HepG2 (cell line): ENCODE data around the gene GH2. TPM values are rescaled to one million over a fixed set of nuclear protein-coding genes. Genes with fewer than 3 reads are reported as not detected.

ENCODE experiments used
- ATAC-seq: fragments of 200-7000 bp; cut with Tn5 transposase; 3 replicates; pipeline ENCODE4 v1.9.1; 2020; ENCODE audit warnings: mild to moderate bottlenecking, moderate library complexity
- BruUV-seq: library from RNA; stranded (reverse); fragments of 400-500 nt; replicated peaks from 2 replicates; lab custom pipeline; 2021; lab: Mats Ljungman, UMichigan
- CTCF ChIA-PET: fragments of 300-600 bp; formaldehyde crosslinking; extraction: SDS; loops from one replicate; lab custom pipeline; 2021; ENCODE audit warnings: low total read pairs, inconsistent platforms, low intra/inter-chr PET ratio; lab: Yijun Ruan, JAX
- POLR2A ChIA-PET: fragments of 350-600 bp; sonication (Branson Sonifier 250); formaldehyde crosslinking; loops from one replicate; lab custom pipeline; 2020; ENCODE audit warnings: antibody characterized with exemption, inconsistent platforms; lab: Yijun Ruan, JAX
- DNase-seq: peaks from one replicate; pipeline ENCODE4 v3.0.0-alpha.2; 2015; ENCODE audit warnings: low spot score
- FAIRE-seq: peaks from 3 replicates; lab custom pipeline; 2011; peaks lifted over from hg19 to GRCh38; lab: Jason Lieb, UNC
- H2AFZ ChIP-seq: one replicate; pipeline ENCODE4 v1.6.1; 2011; ENCODE audit warnings: low read length, inconsistent platforms
- H3K27ac ChIP-seq: fragments of 300-600 bp; 3 replicates; pipeline ENCODE4 v1.8.0; 2011; ENCODE audit warnings: mixed run types, mild to moderate bottlenecking, mixed read lengths, low read length, inconsistent platforms; ENCODE audit not compliant: insufficient read depth; ENCODE audit errors: extremely low read length
- H3K27me3 ChIP-seq, 2 experiments: fragments of 200-600 bp in 1 of 2; 2 replicates in 1 of 2; 3 replicates in 1 of 2; pipeline versions ENCODE4 v1.6.0 to v1.8.0; 2011; ENCODE audit warnings: low read length in 2 of 2, mild to moderate bottlenecking in 2 of 2, moderate library complexity in 2 of 2, inconsistent platforms in 1 of 2; ENCODE audit not compliant: insufficient read depth in 2 of 2, control insufficient read depth in 1 of 2
- H3K36me3 ChIP-seq, 2 experiments: fragments of 200-600 bp in 1 of 2; replicated peaks in 1 of 2; 2 replicates in 1 of 2; 3 replicates in 1 of 2; pipeline versions ENCODE4 v1.5.1 to v1.8.0; 2011; ENCODE audit warnings: low read length in 2 of 2, inconsistent platforms in 1 of 2; ENCODE audit not compliant: insufficient read depth in 2 of 2, control insufficient read depth in 1 of 2
- H3K4me1 ChIP-seq: 2 replicates; pipeline ENCODE4 v1.5.1; 2012; ENCODE audit warnings: low read length, inconsistent platforms; ENCODE audit not compliant: insufficient read depth
- H3K4me2 ChIP-seq: 2 replicates; pipeline ENCODE4 v1.6.0; 2011; ENCODE audit warnings: low read depth, low read length, inconsistent platforms
- H3K4me3 ChIP-seq, 3 experiments: fragments of 200-600 bp in 1 of 3; sonication (generic), shearing (Covaris generic) in 1 of 3; replicated peaks in 1 of 3; 2 replicates each; pipeline ENCODE4 v1.5.1; 2011 to 2016; ENCODE audit warnings: low read length in 3 of 3, inconsistent platforms in 2 of 3, low read depth in 2 of 3, mild to moderate bottlenecking in 2 of 3, control low read depth in 1 of 3, mixed read lengths in 1 of 3; ENCODE audit not compliant: insufficient read depth in 1 of 3
- H3K79me2 ChIP-seq: one replicate; pipeline ENCODE4 v1.6.1; 2011; ENCODE audit warnings: low read length, inconsistent platforms; ENCODE audit not compliant: insufficient read depth
- H3K9ac ChIP-seq: 2 replicates; pipeline ENCODE4 v1.6.0; 2011; ENCODE audit warnings: mild to moderate bottlenecking, low read depth, low read length, inconsistent platforms; ENCODE audit not compliant: insufficient read depth
- H3K9me3 ChIP-seq: 2 replicates; pipeline ENCODE4 v1.5.1; 2012; ENCODE audit warnings: mild to moderate bottlenecking, low read length
- H4K20me1 ChIP-seq: 2 replicates; pipeline ENCODE4 v1.6.0; 2011; ENCODE audit warnings: inconsistent platforms, mild to moderate bottlenecking, low read length, moderate library complexity; ENCODE audit not compliant: insufficient read depth
- BRCA1 ChIP-seq: sonication (generic); formaldehyde crosslinking; IDR thresholded peaks from 2 replicates; pipeline ENCODE4 v1.4.0; 2020; ENCODE audit warnings: missing genetic modification reagents
- CBFB ChIP-seq: sonication (generic); formaldehyde crosslinking; IDR thresholded peaks from 2 replicates; pipeline ENCODE4 v1.4.0; 2020; ENCODE audit warnings: missing genetic modification reagents
- CC2D1A ChIP-seq: sonication (generic); formaldehyde crosslinking; IDR thresholded peaks from 2 replicates; pipeline ENCODE4 v1.8.1; 2023; ENCODE audit warnings: mild to moderate bottlenecking, missing genetic modification reagents
- E2F5 ChIP-seq: sonication (generic); formaldehyde crosslinking; conservative IDR thresholded peaks from 2 replicates; pipeline ENCODE4 v1.4.0; 2020; ENCODE audit warnings: missing genetic modification reagents
- FOXK1 ChIP-seq: sonication (generic); formaldehyde crosslinking; IDR thresholded peaks from 2 replicates; pipeline ENCODE4 v1.4.0; 2020; ENCODE audit warnings: low read depth, missing genetic modification reagents, borderline replicate concordance
- HNRNPL ChIP-seq: fragments of 200-400 bp; formaldehyde crosslinking; IDR thresholded peaks from 2 replicates; pipeline ENCODE4 v1.6.1; 2017; ENCODE audit warnings: mild to moderate bottlenecking, low read depth, low read length
- KDM6A ChIP-seq: IDR thresholded peaks from 2 replicates; pipeline ENCODE4 v1.6.1; 2016; ENCODE audit warnings: low read depth
- MTF1 ChIP-seq: sonication (generic); formaldehyde crosslinking; IDR thresholded peaks from 2 replicates; pipeline ENCODE4 v1.5.0; 2020; ENCODE audit warnings: missing genetic modification reagents
- MTF2 ChIP-seq: sonication (generic); formaldehyde crosslinking; IDR thresholded peaks from 2 replicates; pipeline ENCODE4 v1.5.0; 2020; ENCODE audit warnings: missing genetic modification reagents, borderline replicate concordance
- NR2C2 ChIP-seq: sonication (generic); formaldehyde crosslinking; IDR thresholded peaks from 2 replicates; pipeline ENCODE4 v1.4.0; 2020; ENCODE audit warnings: missing genetic modification reagents, mild to moderate bottlenecking, moderate library complexity, borderline replicate concordance
- RAD51 ChIP-seq: fragments of 450-650 bp; IDR thresholded peaks from 2 replicates; pipeline ENCODE4 v1.6.1; 2016; ENCODE audit warnings: borderline replicate concordance
- RFX1 ChIP-seq: fragments of 450-650 bp; IDR thresholded peaks from 2 replicates; pipeline ENCODE4 v1.6.1; 2017
- SUZ12 ChIP-seq: fragments of 150-350 bp; IDR thresholded peaks from 2 replicates; pipeline ENCODE4 v1.6.1; 2014; ENCODE audit warnings: low read depth, low read length
- TCF7 ChIP-seq: sonication (generic); IDR thresholded peaks from 2 replicates; pipeline ENCODE4 v1.6.1; 2016; ENCODE audit warnings: antibody characterized with exemption, low read depth
- TP53 ChIP-seq: sonication (generic); formaldehyde crosslinking; conservative IDR thresholded peaks from 2 replicates; pipeline ENCODE4 v1.4.0; 2020; ENCODE audit warnings: missing genetic modification reagents
- ZBTB2 ChIP-seq: sonication (generic); formaldehyde crosslinking; IDR thresholded peaks from 2 replicates; pipeline ENCODE4 v1.8.0; 2022; ENCODE audit warnings: low read depth, missing genetic modification reagents
- ZNF205 ChIP-seq: IDR thresholded peaks from 2 replicates; pipeline ENCODE4 v1.6.1; 2018; ENCODE audit warnings: missing biosample characterization, missing genetic modification reagents
- ZNF503 ChIP-seq: sonication (generic); formaldehyde crosslinking; IDR thresholded peaks from 2 replicates; pipeline ENCODE4 v1.4.0; 2020; ENCODE audit warnings: missing genetic modification reagents
- ZNF720 ChIP-seq: sonication (generic); formaldehyde crosslinking; IDR thresholded peaks from 2 replicates; pipeline ENCODE4 v1.4.0; 2020; ENCODE audit warnings: missing genetic modification reagents
- ZNF749 ChIP-seq: sonication (generic); formaldehyde crosslinking; IDR thresholded peaks from 2 replicates; pipeline ENCODE4 v1.8.0; 2022; ENCODE audit warnings: mild to moderate bottlenecking, missing genetic modification reagents, moderate library complexity, borderline replicate concordance
- ZSCAN31 ChIP-seq: sonication (generic); formaldehyde crosslinking; IDR thresholded peaks from 2 replicates; pipeline ENCODE4 v1.5.0; 2020; ENCODE audit warnings: low read depth, mild to moderate bottlenecking, missing genetic modification reagents
- WGBS: methylation state at CpG from one replicate; pipeline ENCODE4 v1.1.6; 2017; ENCODE audit warnings: low lambda C conversion rate; 5-methylcytosine and 5-hydroxymethylcytosine counted together
- in situ Hi-C: cut with HindIII; loops from 2 replicates; pipeline ENCODE4 v1.10.0; 2017; ENCODE audit warnings: low pct_unique_long_range_greater_than_20kb; ENCODE audit not compliant: extremely low pct_ligation_motif_present
- intact Hi-C: fragments of 100-400 bp; cut with micrococcal nuclease; formaldehyde crosslinking; loops from one replicate; pipeline ENCODE4 v1.10.0; 2022; ENCODE audit not compliant: unreplicated experiment
- polyA plus RNA-seq, 8 experiments: library from polyadenylated mRNA; depleted of rRNA in 3 of 8; stranded (reverse) in 7 of 8; unstranded in 1 of 8; fragments of >200 nt; fragmentation: Illumina TruSeq in 4 of 8; extraction: Trizol in 4 of 8; gene quantifications; 2 replicates each; pipeline versions ENCODE4 v1.2.1 to v1.2.3, GENCODE V29; 2011 to 2016; ENCODE audit warnings: low read depth in 4 of 8, missing spikeins in 1 of 8, mixed read lengths in 1 of 8; ENCODE audit not compliant: insufficient read depth in 1 of 8
- total RNA-seq, 5 experiments: library from RNA; depleted of rRNA; stranded (reverse); fragments of >200 nt; fragmentation: Illumina TruSeq; extraction: Trizol; gene quantifications; 2 replicates each; pipeline ENCODE4 v1.2.3, GENCODE V29; 2016; ENCODE audit warnings: low read depth in 1 of 5

GH2 gene
- total and polyA plus RNA-seq, 2 of the 13 experiments (the other 11 are each of a cell fraction or from before 2014, with no cell fraction given), result not detected

- in situ Hi-C loops, result loop anchor here (10.0 kb wide), 1 partner anchor 662 kb away; the partner anchor contains the start of genes CEP95 and DDX5
- 2% methylated on average over 62 of the region's 92 CpGs for WGBS
- H3K79me2 ChIP-seq, result peaks cover 42% of the 10 kb centered on the region
- H3K9me3 ChIP-seq, result no peaks in the 10 kb centered on the region
- peaks cover 0 to 6% of the 10 kb centered on the region in 2 experiments; a peak in 2 of 5 replicates for H3K36me3 ChIP-seq
- H3K27ac ChIP-seq, result peak within 1 kb of the TSS; percentile 92
- no peaks in the 10 kb centered on the region; a peak in 1 of 5 replicates for H3K27me3 ChIP-seq
- peak within 1 kb of the TSS; percentile 24 for H2AFZ ChIP-seq
- H3K4me2 ChIP-seq, result peak within 1 kb of the TSS; percentile 92
- intact Hi-C loops, result loop anchor here (5.0 kb wide), 1 partner anchor 70 kb away; the partner anchor contains the start of genes CCDC47 and DDX42
- ATAC-seq (peak; percentile 80), FAIRE-seq (peak; percentile 77), DNase-seq (peak; percentile 99)
- peaks cover 10% of the 10 kb centered on the region; the same call in 1 of the 2 replicates for H4K20me1 ChIP-seq
- H3K4me1 ChIP-seq, result peaks cover 44% of the 10 kb centered on the region
- ChIA-PET POLR2A (interaction anchor here (0.6 to 2.6 kb wide), 14 partner anchors 9 to 292 kb away, joined by 3 to 28 read pairs (median 4); partner anchors contain the start of genes CCDC47, DCAF7, DDX42 and PSMC5), CTCF (no interaction called here)
- no TSS peak for BruUV-seq
- H3K9ac ChIP-seq, result peak within 1 kb of the TSS; percentile 93
- H3K4me3 ChIP-seq, result peak within 1 kb of the TSS; percentile 85 to 98 (median 97)
- TF ChIP-seq ZNF720 (CRISPR knock-in tag), result peak; percentile 68; the same call in 1 of the 2 replicates
- peak; percentile 81; the same call in 1 of the 2 replicates for TF ChIP-seq ZSCAN31 (CRISPR knock-in tag)
- TF ChIP-seq ZBTB2 (CRISPR knock-in tag), result peak; percentile 98
- peak; percentile 96 for TF ChIP-seq TP53
- peak; percentile 92 for TF ChIP-seq ZNF749 (CRISPR knock-in tag)
- TF ChIP-seq BRCA1, result peak; percentile 97
- TF ChIP-seq SUZ12, result no peak
- TF ChIP-seq CC2D1A, result no peak
- peak; percentile 87 for TF ChIP-seq E2F5 (CRISPR knock-in tag)
- TF ChIP-seq RFX1, result no peak
- no peak for TF ChIP-seq TCF7
- TF ChIP-seq MTF1, result peak; percentile 81; the same call in 1 of the 2 replicates
- TF ChIP-seq RAD51, result no peak
- TF ChIP-seq CBFB, result peak; percentile 98
- peak; percentile 91; the same call in 1 of the 2 replicates for TF ChIP-seq ZNF503
- TF ChIP-seq MTF2, result no peak; the same call in 1 of the 2 replicates
- no peak for TF ChIP-seq HNRNPL
- TF ChIP-seq FOXK1 (CRISPR knock-in tag), result peak; percentile 87
- peak; percentile 93 for TF ChIP-seq ZNF205 (CRISPR knock-in tag)
- peak; percentile 99 for TF ChIP-seq NR2C2 (CRISPR knock-in tag)
- TF ChIP-seq KDM6A (CRISPR knock-in tag), result no peak
These were observed 39.0 kb downstream of the GH2 start, which contains the start of gene SMARCD2 for GRCh38 chr17:63842540-63843386. Gene SMARCD2, minus strand, starts transcription at chr17:63842685. Its CDS starts 11 bp downstream, at chr17:63842674.
